ENCODE measurements around the gene CTDSPL.

CTDSPL gene

DNA sequence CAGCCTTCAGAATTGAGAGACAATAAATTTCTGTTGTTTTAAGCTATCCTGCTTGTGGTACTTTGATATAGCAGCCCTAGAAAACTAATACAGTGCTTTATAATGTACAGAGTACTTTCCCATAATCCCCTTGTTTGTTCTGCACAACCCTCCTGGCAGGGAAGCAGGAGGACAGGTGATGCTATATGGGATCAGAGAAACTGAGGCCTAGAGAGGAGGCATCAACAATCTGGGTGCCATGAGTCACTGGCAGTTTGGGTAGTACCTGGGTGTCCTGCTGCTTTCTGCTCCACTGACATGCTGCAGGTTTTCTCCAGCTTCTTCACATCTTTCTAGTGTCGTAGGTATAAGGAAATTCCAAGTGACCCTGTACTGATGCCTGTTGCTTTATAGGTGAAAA is 55.0 kb downstream of the CTDSPL start:
- DNase-seq (ENCODE audit: low spot score) = no peak

DNA sequence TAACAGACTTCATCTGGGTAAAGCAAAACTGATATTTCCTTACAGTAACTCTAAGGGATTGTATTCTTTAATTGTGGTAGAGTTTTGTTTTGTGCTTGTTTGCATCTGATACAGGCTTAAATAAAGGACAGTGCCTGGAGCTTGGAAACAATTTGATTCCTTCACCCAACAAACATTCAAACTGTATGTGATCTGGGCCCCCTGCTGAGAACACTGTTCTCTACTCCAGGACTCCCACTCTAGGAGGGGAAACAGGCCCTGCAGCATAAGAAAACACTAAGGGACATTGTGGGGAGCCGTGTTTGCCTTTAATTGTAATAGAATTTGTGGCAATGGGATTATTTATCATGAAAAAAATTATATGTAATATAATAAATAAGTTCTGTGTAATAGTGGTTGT is 56.9 kb downstream of the CTDSPL start:
- DNase-seq (ENCODE audit: low spot score) = no peak

DNA sequence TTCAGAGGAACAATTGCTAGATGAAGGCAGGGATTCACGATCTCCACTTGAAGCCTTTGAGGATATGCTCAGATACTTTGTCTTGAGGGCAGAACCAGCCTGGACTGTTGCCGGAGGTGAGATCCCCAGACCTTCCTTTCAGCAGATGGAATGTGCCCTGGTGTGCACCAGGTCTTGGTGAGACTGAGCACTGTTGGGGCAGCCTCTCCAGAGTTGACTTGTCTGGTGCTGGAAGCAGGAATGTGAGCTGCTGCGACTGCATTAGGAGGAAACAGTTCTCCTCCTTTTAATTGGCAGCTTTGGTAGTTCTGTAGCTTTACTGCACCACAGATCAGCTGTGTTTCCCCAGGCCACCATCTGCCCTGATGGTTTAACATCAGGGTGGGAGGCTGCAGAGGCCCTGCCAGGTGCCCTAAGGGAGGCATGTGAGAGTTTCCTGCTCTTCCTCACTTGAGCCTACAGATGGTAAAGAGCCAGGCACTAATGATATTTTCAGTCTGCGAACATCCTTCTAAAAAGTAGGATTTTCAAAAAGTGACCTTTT is 58.5 kb downstream of the CTDSPL start:
- no peak for DNase-seq (ENCODE audit: low spot score)

DNA sequence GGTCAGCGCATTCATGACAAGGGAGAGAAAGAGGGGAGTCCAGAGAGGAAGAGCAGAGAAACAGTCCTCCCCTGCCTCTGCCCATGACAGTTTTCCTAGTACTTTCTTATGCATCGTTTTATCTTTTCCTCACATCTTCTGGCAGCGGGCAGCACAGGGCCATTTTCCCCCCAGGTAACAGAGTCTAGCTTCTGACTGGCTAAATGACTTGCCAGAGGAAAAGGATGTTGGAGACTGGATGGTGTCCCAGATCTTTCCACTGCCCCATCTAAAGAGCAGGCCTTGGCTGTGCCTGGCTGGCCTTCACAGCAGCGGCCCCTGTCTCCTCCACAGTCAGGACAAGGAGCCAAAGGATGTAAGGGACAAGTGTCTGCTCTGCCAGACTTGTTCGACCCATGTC is 59.3 kb downstream of the CTDSPL start:
- no peak for DNase-seq (ENCODE audit: low spot score)

DNA sequence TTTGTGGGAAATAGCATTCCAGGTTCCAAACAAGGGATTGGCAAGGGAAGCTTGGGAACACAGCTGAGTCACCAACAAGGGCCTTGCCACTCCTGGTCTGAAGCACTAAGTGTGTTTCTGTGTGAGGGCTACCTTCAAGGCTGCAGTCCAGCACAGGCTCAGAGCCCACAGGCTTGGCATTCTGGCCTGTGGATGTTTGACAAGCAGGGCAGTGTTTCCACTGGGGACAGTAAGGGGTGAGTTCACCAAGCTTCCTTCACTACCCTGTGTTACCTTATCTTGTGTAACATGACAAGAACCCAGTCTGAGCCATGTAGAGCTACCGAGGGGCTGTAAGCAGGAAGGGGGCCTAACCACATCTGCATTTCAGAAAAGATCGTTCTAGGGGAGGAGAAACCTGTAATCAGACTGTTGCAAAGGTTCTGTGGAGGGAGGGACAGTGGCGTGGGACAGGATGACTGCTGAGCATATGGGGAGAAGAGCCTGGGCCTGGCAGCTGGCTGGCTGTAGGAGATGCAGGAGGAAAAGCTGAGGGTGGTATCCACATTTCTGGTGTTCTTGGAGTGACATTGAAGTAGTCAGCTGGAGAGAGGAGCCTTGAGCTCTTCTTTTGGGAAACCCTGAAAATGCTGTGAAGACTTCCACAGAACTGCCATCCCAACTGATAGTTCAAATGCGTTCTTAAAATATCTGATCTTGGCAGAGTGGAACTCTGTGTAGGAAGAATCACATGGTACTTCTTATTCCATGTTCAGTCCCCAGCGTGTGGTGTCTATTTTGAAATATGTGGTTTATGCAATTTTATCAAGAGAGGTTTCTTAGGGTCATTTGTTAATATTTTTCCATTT is 61.3 kb downstream of the CTDSPL start:
- DNase-seq (ENCODE audit: low spot score) = no peak

DNA sequence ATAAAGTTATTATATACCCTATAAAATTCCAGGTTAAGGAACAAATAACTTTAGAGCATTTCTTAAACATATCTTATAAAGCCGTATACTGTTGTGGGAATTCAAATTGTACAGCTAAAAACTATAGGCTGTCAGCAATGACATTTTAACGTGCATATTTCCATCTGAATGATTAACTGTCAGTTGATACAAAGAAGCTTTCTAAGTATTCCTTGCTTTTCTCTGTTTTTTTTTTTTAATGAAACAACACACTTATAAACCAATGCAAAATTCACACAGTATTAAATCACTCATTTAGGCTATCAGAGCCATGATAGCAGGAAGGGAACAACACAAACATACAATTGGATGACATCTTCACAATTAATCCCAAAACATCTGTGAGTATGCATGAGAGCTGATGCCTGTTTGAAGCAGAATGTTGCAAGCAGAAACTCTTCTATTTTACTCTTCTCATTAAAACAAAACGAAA is 61.9 kb downstream of the CTDSPL start:
- DNase-seq (ENCODE audit: low spot score) = no peak

DNA sequence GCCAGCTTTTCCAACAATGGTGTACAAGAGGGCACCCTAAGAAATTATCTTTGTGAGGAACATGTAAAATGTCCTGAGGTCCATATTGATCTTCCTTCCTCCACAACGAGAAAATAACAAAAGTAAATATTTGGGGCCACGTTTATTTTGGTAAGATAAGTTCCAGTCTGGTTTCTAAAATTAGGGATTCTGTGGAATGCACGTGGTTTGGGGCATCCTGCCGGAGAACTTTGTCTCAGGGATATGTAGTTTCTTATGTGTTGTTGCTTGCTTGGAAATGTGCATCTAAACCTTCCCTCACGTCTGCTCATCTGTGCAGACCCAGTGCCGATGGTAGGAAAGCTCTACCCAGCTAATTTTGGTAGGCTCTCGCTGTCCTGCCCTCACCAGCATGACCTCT is 62.8 kb downstream of the CTDSPL start:
- DNase-seq (ENCODE audit: low spot score) = no peak

DNA sequence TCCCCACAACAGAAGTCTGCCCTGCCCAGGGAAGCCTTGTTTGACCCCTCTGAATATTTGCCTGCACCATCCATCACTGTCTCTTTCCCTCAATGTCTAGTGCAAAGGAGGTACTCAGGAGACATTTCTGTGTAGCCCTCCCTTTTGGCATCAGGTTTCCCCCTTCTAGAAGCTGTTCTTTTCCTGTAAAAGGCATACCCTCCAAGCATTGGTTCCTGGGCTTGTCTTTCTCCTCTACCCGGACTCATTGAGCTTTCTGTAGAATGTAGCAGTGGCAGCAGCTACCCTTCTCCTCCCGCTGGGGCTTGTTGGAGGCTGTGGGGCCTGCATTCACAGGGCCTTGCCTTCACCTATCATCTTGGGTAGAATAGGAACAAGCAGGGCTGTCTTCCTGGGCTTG is 63.5 kb downstream of the CTDSPL start:
- DNase-seq (ENCODE audit: low spot score) = no peak

DNA sequence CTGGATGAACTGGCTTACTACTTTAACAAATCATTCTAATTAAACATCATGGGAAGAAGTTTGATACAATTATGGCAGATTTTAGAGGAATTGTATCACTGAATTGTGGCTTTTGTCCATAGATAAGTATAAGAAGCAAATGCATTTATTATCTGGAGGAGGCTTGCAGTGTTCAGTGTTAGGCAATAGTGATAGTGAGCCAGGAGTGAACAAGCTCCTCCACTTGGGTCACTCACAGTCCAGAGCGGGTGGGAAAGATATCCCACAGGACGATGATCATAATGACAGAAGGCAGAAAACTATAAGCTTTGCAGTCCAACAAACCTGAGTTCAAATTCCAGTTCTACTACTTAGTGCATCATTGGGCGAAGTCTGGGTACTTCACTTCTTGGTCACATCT is 64.9 kb downstream of the CTDSPL start:
- DNase-seq (ENCODE audit: low spot score) = no peak

DNA sequence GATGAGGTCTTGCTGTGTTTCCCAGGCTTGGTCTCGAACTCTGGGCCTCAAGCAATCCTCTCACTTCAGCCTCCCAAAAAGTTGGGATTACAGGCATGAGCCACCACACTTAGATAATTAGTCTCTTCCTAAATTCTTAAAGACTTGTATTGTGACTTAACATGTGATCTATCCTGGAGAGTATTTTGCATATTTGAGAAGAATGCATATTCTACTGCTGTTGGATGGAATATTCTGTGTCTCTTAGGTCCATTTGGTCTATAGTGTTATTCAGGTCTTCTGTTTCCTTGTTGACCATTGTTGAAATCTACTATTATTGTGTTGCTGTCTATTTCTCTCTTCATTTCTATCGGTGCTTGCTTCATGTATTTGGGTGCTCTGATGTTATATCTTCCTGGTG is 68.8 kb downstream of the CTDSPL start:
- no peak for DNase-seq (ENCODE audit: low spot score)

DNA sequence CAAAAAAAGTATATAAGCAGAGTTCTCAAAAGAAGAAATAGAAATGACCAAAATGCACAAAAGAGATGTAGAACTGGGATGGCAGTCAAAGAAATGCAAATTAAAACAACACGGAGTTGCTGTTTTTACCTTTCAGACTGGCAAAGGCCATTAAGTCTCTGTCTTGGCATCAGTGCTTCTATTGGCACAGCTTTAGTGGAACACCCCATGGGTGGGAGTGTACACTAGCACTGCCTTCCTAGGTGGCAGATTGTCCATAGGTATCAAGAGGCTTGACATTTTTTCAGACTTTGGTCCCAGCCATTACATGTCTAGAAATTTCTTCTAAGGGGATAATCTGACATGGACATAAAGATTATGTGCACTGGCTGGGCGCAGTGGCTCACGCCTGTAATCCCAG is 70.8 kb downstream of the CTDSPL start:
- no peak for DNase-seq (ENCODE audit: low spot score)

DNA sequence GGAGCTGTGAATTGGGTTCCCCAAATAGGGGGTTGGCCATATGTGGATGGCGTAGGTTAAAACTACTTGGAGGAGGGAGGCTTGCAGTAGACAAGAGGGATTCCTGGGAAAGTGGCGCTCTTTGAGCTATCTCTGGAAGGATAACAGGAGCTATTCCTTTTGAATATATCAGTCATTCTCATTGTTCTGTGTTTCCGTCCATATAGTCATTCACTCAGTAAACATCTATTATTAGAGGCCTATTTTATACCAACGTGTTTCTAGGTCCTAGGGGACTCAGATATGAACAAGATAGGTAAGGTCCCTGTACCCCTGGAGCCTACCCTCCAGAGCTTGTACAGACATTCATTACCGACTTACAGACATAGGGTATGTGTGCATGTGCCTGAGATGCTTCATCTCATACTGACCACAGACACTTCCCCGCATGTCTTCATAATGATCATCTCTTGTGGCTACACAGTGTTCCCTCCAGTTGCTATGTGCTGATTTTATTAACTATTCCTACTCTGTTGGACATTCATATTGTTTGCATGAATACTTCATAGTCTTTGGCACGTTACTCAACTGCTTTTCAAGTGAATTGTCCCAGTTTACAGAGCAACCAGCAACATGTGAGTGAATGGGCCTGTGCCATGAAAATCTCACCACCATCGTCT is 73.1 kb downstream of the CTDSPL start:
- no peak for DNase-seq (ENCODE audit: low spot score)

DNA sequence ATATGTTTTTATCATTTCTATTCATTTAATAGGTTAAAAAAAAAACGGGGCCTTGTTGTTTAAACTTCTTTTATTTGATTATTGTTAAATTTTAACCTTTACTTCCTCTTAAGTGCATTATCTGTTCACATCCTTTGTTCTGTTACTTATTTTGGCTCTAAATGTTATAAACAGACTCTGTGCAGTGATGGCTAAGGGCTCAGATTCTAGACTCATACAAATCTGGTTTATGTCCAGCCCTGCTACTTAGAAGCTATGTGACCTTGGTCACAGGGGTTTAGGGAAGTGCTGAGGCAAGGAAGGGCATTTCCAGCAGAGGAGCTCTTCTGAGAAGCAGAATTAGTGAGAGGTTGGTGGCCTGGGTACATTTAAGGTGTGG is 73.6 kb downstream of the CTDSPL start:
- no peak for DNase-seq (ENCODE audit: low spot score)

DNA sequence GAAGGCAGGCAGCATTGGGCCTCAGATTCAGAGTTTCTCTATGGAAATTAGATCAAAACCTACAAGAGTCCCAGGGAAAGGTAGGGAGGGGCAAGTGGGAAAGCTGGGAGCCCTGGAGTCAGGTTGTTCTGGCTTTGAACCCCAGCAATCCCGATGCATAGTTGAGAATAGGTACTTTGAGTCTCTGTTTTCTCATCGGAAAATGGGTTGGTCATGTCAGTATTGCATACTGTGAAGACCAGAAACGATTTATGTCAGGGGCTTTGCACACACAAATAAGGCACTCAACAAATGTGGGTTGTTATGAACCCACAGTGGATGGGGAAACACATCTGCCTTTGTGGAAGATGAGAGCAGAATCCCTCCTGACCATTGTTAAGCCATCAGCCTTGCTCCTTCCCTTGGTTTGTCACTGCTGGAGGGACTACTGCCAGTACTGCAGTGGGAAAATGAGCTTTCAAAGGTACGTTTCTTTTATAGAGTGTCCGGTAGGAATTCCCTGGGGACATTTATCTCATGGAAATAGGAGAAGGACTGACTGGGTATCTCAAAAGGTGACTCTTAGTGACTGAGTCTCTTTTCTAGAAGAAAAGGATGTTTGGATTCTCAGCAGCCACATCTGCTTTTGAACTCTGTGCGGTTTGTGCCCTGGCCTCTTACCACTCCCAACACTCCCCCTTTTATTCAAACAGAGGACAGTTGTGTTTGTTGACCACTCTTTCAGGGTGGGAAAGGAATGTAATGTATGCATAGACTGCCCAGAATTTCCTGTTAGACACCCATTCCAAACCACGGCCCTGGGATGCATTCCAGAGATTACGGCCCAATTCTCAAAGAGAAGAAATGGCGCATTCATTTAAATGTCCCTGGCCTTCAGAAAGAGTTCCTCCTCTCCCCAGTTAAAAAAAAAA is 74.3 kb downstream of the CTDSPL start:
- no peak for DNase-seq (ENCODE audit: low spot score)

DNA sequence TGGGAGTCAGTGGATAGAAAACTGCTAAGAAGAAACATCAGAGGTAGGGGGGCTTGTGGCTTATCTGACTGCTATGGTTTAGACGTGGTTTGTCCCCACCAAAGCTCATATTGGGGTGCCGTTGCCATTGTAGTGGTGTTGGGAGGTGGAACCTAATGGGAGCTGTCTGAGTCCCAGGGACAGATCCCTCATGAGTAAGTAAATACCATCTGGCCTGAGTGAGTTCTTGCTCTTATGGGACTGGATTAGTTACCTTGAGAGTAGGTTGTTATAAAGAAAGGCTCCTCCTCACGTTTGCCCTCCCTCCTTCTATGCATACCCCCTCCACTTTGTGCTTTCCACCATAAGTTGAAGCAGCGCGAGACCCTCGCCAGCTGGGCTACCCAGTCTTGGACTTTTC is 75.5 kb downstream of the CTDSPL start:
- no peak for DNase-seq (ENCODE audit: low spot score)

DNA sequence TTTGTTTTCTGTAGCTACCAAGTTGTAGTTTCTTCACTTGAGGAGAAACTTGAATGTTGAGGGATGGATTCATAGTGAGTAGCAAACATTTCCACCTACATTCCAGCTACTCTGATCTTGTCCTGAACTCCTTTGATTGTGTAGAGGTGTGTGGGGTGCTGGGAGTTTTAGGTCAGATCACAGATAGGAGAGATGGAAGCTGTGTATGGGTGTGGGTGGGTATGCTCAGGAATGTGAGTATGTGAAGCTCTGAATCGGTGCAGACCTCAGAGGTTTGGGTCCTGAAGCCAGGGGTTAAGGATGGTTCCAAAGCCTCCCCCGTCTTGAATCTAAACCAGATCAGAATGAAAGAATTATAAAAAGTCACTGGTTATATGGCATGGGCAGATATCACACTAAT is 76.3 kb downstream of the CTDSPL start:
- no peak for DNase-seq (ENCODE audit: low spot score)

DNA sequence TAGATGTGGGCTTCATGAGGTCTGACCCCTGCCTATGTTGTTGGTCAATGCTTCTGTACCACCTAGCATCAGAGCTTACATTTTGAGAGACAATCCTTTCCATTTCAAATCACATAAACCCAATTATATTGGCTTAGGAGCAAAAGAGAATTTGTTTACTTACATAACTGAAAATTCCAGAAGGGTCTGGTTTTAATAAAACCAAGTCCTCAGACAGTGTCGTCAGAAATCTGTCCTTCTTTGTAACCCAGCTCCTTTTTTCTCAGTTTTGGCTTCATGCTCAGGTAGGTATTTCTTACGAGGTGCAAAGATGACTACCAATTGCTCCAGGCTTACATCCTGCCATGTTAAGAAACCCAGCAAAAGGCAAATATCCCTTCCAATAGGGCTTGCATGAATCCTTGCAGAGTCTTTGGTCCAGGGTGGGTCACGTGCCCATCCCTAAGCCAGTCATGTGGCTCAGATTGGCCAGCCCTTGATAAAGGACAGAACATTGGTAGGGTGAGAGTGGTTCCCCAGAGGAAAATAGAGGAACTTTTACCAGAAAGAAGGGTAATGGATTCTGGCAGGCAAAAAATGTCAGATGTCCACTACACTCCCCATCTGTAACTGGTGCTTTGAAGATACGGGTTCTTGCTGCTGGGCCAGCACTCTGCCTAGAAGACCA is 78.7 kb downstream of the CTDSPL start:
- DNase-seq (ENCODE audit: low spot score) = no peak

DNA sequence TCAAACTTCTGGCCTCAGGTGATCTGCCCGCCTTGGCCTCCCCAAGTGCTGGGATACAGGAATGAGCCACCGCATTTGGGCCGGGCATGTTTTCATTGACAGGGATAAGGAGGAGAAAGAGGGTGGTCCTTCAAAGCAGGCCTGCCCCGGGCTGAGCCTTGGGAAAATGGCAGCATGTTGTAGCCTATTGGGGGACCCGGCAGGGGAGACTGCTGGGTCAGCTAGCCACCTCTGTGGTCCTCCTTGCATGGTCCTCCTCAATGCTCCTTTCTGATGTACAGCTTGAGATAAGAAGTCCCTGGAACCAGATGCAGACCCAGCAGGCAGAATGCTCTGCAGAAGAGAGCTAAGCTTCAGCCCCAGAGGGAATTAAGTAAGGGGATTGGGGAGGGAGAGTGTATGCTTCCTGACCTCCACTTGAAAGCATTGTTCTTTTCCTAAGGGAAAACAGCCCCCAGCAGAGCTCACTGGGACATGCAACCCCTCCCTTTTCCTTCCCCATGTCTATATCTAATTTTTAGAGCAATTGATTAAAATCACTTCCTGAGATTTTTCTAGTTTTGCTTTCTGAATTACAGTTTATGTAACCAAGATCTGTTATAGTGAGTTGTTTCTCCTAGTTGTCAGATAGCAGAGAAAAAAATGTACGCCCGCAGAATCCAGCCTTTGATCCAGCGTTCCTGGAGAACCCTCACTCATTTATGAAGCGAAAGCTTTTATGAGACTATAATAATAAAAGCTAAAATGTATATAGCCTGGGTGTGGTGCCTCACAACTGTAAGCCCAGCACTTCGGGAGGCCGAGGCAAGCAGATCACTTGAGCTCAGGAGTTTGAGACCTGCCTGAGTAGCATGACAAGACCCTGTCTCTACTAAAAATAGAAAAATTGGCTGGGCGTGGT is 80.2 kb downstream of the CTDSPL start:
- DNase-seq (ENCODE audit: low spot score) = no peak

DNA sequence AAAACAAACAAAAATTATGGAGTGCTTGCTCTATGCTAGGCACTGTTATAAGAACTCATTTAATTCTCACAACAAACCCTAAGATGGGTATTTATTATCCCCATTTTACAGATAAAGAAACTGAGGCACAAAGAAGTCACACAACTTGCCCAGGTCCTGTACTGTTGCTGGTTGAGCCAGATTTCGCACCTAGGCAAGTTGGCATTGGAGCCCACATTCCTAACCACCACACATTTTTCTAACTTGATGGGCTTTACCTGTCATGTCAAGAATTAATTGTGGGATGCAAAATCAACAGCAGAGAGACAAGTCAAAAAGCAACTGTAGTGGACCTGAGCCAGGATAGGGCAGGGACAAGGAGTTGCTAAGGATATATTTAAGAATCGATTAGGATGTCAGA is 81.0 kb downstream of the CTDSPL start:
- DNase-seq (ENCODE audit: low spot score) = no peak

DNA sequence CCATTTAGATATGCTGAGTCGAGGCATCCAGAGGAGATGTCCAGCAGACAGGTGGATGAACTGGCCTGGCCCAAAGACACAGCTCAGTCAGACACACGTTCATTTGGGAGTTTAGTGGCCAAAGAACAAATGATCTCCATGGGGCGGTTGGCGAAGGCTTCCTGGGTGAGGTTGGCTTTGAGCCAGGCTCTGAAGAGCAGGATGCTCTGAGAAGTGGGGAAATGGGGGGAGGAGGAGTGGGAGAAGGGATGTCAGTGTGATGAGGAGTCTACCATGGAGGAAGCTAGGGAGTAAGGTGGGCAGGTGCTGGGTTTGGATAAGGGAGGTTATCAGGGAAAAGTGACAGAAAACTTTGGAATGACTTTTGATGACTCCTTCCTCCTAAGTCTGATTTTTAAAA is 81.4 kb downstream of the CTDSPL start:
- DNase-seq (ENCODE audit: low spot score) = no peak

All from NAMALWA (cell line).